Right renal cortex interstitium (tissue), 3 donors: ENCODE measurements around the gene NDFIP1. TPM values are rescaled to one million over a fixed set of nuclear protein-coding genes. Genes with fewer than 3 reads are reported as not detected.
"Not testable (repeated sequence)": the region's sequence is repeated elsewhere in the genome, so short reads cannot be mapped to it uniquely, and the experiment has no call there.

Experiments
- DNase-seq, 3 donors: peaks; one replicate each; pipeline ENCODE4 v3.0.0-alpha.2; 2013; ENCODE audit warnings: low read depth in 3 of 3, low spot score in 2 of 3
- polyA plus RNA-seq, 3 donors: library from polyadenylated mRNA; unstranded; fragments of 120-200 nt; gene quantifications; one replicate each; pipeline ENCODE4 v1.2.1, GENCODE V29; 2013; ENCODE audit not compliant: insufficient read length in 3 of 3

NDFIP1 gene
- polyA plus RNA-seq, 3 donors, result 135 to 146 (median 142) TPM

DNA sequence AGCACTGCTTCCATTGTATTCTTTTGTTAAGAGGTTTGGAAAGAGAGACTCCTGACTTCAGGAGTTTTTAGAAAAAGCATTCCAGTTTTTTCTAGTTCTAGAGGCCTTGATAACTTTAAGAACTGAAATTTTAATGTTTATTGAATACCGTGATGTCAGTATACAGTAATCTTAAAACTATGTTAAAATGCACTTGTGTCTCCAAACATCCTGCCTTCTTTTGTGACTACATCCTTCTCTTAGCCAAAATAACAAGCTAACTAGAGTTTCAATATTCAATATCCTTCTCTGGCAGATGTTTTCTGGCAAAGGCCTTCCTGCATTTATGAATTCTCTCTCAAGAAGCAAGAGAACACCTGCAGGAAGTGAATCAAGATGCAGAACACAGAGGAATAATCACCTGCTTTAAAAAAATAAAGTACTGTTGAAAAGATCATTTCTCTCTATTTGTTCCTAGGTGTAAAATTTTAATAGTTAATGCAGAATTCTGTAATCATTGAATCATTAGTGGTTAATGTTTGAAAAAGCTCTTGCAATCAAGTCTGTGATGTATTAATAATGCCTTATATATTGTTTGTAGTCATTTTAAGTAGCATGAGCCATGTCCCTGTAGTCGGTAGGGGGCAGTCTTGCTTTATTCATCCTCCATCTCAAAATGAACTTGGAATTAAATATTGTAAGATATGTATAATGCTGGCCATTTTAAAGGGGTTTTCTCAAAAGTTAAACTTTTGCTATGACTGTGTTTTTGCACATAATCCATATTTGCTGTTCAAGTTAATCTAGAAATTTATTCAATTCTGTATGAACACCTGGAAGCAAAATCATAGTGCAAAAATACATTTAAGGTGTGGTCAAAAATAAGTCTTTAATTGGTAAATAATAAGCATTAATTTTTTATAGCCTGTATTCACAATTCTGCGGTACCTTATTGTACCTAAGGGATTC is 43.1 kb downstream of the NDFIP1 start:
- peak; percentile 60 to 74 (median 63) for DNase-seq

DNA sequence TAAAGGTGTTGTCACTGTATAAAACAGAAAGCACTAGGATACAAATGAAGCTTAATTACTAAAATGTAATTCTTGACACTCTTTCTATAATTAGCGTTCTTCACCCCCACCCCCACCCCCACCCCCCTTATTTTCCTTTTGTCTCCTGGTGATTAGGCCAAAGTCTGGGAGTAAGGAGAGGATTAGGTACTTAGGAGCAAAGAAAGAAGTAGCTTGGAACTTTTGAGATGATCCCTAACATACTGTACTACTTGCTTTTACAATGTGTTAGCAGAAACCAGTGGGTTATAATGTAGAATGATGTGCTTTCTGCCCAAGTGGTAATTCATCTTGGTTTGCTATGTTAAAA is 43.8 kb downstream of the NDFIP1 start:
- DNase-seq, result no peak

DNA sequence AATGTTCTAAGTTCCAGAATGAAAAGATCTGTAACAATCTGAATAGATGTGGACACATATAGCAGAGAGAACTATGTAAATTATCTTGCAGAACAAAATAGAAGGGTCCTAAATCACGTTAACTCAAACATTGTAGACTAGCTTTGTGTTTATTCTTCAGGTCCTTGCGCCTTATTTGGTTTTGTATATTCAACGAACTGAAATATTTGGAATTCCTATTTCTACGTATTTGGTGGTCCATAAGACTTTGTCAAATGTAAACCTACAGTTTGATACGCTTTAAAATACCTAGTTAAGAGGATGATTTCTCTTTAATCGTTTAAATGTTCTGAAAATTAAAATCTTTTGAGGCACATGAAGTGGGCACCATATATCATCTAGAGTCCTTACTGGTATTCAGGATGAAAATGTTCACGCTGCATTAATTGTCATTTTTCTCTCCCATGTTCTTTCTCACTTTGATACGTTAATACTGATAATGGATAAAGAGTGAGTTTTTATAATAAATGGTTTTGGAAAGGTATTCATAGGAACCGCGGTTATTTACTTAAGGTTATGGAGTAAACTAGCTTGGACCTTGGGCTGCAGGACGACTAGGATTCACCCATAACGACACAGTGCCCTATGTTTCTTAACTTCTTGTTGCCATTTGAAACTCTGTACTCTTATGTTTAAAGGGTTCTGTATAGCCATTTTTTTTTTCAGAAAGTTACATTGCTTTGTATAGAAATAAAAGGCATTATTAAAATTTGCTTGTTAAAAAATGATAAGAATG is 45.3 kb downstream of the NDFIP1 start:
- no peak for DNase-seq

DNA sequence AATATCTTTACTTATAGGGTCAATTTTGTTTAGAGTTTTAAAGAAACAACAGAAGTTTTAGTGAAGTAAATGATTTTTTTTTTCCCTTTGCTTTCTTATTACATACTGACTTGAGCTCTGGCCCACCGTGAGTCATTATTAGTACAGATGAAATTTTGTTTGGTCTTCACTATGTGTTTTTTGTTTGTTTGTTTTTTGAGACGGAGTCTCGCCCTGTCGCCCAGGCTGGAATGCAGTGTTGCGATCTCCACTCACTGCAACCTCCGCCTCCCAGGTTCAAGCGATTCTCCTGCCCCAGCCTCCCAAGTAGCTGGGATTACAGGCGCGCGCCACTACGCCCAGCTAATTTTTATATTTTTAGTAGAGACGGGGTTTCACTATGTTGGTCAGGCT is 45.9 kb downstream of the NDFIP1 start:
- not testable (repeated sequence) for DNase-seq

DNA sequence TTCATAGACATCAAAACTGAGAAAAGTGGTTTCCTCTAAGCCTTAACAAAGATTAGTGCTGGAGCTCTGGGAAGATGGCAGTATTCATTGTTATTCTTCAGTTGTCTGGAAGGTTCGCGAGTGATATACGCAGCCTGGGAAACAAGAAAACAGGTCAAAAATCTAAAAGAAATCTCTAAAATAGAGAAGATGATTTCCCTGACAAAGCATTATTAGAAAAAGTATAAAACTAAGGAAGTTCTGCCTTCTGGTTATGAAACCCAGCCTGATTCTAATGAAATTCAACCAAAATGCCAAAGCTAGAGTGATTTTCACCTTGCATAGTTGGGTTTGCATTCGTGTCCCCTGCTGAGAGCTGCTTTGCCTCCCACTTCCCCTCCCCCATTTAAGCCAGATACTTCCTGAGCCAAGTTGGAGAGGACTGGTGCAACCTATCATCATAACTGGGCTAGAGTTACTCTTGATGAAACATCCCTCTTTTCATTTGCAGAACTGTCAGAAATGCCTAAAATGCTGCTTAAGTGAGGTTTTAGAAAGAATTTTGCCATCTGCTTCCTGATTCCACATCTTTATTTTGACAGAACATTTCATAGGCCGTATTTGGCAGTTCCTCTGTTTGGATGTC is 48.4 kb downstream of the NDFIP1 start:
- no peak for DNase-seq

DNA sequence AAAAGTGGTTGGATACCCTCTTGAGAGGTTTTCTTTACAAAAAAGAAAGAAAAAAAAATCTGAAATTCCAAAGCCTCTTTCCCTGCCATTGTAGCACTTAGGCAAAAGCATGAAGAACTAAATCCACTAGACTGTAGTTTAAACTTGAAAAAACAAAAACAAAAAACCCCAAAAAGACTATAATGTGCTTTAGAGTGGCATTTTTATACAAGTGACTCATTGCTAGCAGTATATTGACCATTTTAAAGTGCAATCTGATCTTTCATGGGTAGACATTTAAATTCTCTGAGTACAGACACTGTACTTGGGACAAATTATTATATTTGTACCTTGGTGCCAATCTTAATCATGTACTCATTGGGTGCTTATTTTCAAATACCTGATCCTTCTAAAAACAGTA is 50.8 kb downstream of the NDFIP1 start:
- no peak for DNase-seq

DNA sequence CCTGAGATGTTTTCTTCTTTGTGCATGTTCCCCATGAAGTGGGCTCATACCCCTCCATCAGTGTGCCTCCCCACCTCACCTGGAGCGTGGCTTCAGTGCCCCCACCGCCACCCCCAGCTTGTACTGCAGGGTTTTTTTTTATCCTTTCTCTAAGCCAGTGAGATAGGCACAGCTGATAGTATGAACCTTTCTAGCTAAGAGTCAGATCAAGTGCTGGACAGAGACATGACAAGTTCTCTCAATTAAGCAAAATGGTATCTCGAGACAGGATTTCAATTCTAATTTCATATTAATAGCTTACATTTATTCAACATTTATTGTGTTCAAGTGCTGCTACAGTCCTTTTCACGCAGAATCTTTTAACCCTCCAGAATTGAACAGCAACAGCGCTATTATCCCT is 55.7 kb downstream of the NDFIP1 start:
- no peak for DNase-seq

DNA sequence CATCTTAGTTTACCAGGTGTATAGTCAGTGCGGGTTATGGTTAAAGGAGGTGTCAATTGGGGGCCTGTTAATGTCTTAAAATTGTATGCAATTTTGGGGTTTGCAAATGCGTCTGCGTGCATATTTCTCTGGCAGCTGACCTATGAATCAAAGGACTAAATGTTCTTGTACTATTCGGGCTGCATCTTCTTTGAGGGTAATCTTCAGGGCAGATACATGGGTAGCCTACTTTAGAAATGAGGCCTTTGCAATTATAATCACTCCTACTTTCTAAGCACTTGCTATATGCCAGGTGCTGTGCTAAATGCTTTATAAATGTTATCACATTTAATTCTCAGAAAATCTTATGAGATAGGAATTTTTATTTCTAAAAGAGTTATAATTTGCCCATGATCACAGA is 58.2 kb downstream of the NDFIP1 start:
- no peak for DNase-seq

DNA sequence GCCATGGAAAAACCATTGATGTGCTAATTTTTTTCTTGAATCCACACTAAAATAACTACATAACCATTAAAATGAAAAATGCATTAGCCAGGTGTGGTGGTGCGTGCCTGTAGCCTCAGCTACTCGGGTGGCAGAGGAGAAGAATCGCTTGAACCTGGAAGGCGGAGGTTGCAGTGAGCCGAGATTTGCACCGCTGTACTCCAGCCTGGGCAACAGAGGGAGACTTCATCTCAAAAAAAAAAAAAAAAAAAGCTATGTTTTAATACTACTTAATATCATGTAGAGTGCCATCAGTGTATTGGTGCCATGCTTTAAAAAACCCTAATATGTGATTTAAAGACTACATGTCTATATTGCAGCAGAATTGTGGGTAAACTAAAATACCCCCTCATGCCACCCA is 58.9 kb downstream of the NDFIP1 start:
- no peak for DNase-seq

DNA sequence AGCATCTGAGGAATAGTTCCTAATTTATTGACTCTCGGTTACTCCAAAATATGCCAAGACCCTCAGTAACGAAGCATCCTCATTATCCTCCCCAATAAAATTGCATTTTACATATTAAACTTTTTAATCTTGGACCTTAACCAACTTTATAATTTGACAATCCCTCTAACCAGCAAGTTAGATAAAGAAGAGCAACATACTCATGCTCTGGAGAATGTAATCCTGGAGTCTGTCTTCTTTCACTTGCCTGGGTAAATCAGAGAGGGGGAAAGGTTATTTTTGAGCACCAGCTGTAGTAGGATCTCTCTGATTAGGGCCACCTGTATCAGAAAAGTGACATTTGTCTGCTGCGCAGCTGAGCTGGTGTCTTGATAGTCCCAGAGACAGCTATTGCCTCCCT is 59.8 kb downstream of the NDFIP1 start:
- DNase-seq, result no peak

DNA sequence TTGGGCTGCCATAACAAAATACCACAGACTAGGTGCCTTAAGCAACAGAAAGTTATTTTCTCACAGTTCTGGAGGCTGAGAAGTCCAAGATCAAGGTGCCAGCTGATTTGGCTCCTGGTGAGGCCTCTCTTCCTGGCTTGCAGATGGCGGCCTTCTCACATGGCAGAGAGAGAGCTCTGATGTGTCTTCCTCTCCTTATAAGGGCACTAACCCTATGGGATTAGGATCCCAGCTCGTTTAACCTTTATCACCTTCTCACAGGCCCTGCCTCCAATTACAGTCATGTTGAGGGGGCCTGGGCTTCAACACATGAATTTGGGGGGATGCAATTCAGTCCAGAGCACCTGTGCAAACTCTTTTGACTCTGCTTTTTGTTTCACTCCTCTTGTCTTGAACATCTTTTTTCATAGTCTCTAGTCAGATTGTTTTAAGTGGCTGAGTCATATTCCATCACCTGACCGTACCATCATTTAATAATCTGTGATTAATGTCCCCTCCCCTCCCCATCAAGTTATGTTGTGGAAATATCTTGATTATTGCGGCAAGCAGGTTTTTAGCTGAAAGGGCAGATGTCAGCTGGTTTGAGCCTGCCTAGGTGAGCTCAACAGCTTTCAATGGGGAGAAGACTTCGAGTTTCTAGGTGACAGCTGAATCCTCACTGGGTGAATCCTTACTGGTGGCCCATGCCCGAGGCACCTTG is 61.8 kb downstream of the NDFIP1 start:
- no peak for DNase-seq

DNA sequence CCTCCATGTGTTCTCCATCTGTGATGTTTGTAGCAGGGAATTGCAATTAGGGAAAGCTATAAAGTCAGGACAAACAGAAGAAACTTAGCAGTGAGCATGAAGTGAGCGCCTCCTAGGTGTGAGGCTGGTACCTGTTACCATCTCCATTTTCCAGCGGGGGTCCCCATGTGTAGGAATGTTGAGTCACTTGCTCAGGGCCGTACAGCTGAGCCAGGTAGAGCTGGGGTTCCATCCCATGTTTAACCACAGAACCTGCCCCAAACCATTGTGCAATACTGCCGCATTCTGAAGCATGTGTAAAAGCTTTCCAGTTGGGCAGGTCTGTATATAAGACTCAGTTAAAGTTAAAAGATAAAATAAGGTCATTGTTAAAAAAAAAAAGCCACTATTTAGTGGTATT is 62.7 kb downstream of the NDFIP1 start:
- DNase-seq, result no peak

DNA sequence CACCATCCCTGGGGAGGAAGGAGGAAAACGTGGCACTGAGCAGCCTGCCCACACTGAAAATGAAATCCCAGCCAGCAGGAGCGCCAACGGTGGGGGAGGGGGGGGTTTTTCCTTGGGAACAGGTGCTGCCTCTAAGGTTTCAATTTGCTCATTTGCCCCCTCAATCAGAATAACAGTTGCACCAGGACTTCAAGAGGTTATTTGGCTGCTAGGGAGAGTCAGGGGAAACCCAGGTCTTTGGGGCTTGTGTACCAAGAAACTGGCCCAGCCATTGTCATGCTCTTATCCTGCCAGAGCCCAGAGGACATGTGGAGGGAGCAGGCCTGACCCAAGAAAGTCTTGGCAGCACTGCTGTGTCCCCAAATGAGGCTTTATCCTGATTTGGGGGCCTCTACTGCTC is 66.5 kb downstream of the NDFIP1 start:
- DNase-seq, result no peak

DNA sequence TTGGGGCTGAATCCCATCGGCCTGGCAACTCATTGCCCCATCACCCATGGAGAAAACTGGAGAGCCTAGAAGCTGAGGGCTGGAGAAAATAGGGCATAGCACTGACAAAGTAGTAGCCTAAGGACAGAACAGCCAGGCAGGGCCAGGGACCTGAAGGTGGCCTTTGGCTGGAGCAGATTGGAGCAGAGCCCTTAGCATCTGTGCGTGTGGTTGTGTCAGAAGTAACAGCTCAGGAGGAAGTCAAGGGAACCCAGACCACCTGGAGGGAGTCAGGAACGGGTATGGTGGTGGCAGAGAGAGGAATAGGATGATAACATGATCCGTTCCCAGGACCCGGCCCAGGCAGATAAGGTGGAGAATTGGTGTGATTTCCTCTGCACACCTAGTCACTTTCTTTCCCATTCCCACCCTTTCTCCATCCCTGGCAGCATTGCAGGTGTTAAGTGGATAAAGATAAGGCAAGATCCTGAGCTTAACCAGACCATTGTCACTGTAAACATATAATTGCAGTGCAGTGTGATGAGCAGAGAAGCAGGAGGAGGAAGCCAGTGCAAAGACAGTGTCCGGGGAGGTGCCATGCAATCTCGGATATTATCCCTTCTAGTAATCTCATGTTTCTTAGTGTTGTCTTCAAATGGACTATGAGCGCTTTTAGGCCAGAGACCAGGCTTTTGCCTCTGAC is 67.0 kb downstream of the NDFIP1 start:
- DNase-seq, result no peak

DNA sequence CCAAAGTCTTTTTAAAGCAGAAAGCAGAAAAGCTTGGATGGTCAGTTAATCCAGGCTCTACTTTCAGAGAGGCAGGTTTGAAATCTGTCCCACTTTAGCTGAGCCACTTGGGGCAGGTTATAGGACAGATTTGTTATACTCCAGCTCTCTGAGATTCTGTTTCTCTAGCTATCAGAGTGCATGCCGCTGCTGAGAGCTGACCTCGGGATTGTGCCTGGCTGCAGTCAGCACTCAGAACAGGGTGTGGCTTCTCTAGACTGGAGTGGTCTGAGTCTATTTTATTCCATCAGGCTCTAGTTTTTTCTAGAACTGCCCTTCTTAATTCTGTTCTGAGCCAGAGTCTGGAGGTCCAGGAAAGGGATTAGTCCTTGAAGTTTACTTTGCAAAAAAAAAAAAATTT is 67.7 kb downstream of the NDFIP1 start:
- no peak for DNase-seq

DNA sequence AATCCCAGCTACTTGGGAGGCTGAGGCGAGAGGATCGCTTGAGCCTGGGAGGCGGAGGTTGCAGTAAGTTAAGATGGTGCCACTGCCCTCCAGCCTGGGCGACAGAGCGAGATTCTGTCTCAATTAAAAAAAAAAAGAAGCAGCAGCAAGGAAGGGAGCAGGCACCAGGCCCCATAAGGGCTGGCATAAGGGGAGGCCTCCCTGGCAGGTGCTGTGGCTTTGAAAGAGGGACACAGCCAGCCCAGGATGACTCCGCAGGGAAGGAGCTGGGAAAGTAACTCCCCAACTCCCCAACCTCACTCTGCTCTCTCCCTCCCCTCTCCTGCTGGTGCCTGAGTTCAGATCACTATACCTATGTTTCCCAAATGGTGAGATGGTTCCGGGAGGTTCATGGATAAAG is 70.1 kb downstream of the NDFIP1 start:
- no peak for DNase-seq

DNA sequence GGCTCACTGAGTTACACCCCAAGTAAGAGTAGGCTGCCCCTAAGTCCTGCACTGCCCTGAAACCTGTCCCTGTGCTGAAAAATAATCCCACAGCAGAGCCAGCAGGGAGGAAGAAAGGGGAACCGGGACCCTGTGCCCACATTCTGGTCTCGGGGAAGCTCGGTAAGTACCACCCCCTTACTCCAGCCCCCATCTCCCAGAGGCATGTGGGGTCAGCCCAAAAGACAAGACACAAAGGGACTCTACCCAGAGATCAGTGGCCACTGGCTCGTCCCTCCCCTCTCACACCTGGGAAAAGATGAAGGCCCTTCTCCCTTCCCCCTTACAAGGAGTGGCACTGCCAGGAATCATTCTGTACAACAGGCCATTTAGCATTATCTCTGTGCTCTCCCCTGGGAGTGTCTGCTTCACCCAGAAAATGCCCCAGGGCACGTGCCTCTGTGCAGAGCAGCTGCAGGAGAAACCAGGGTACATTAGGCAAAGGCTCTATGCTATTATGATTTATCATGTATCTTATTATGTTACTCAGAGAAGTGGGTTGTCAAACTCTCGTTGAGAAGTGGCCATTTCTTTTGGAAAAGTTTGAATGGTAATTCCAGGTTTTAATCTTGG is 71.3 kb downstream of the NDFIP1 start:
- DNase-seq, result no peak

DNA sequence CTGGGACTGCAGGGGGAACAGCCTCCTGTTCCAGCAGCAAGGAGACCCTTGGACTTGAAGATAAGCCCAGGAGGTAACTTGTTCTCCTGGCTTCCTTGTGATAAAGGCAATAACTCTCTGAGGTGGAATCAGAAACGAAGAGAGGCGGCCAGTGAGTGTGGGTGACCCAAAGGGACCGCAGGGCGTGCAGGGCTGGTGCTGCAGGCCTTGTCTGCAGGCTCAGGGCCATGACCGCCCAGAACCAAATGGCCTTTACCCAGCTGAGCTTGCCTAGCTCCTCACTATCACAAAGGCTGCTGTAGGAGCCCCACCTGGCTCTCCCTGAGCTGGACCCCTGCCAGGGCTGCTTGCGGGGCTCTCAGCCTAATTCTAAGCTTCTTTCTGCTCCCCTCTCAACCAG is 72.5 kb downstream of the NDFIP1 start:
- no peak for DNase-seq

DNA sequence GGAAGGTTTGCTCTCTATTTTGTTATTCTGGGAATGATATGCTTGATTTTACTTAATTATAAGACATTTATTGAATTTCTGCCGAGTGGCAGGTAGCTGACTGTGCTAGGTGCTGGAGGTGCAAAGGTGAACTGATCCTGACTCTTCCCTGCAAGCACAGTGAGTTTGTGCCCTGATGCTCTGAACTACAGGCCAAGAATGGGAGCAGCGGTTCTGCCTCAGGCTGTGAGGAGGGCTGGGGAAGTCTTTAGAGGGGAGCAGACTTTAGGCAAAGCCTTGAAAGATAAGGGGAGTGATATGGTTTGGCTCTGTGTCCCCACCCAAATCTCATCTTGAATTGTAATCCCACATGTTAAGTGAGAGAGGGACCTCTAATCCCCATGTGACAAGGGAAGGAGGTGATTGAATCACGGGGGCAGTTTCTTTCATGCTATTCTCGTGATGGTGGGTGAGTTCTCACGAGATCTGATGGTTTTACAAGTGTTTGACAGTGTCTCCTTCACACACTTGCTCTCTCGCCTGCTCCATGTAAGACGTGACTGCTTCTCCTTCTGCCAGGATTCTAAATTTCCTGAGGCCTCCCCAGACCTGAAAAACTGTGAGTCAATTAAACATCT is 73.1 kb downstream of the NDFIP1 start:
- DNase-seq, result no peak

DNA sequence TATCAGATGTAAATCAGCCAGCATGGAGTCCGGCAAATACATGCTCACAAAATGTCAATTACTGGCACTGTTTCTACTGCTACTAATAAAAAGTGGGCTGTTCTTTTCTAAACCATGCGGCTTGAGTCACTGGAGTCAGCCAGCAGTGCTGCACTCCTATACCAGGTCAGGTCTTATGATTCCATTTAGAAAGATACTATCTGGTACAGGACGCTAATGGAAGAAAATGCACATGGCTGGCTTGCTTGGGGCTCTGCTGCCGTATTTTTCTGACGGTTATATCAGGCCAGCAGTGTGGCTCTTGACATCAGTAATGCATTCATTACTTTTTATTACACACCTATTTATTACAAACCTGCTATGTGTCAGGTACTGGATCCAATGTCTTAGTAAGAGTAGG is 74.3 kb downstream of the NDFIP1 start:
- no peak for DNase-seq
